ENCODE results near the gene EFHD1.

Gene EFHD1

GRCh38 chr2:232607011-232607410 is 26.4 kb upstream of the EFHD1 start:
- Histone ChIP-seq H3K4me3 (replicated peaks; ENCODE audit: insufficient read depth, low read length) (no peak overlapping the region), H3K27me3 (ENCODE audit: insufficient read depth, poor library complexity, severe bottlenecking) (no peaks in the 10 kb centered on the region), H3K27ac (replicated peaks) (no peak overlapping the region)
- TF ChIP-seq CTCF (IDR thresholded peaks at IDR 0.05; ENCODE audit: insufficient read depth, low read length): no peak
- DNase-seq (ENCODE audit: low read depth in 1 of 2, low spot score in 1 of 2): no peak

GRCh38 chr2:232609607-232610006 is 23.8 kb upstream of the EFHD1 start:
- TF ChIP-seq SPI1 (IDR thresholded peaks at IDR 0.05; ENCODE audit: borderline replicate concordance, low read depth) (no peak), CTCF (IDR thresholded peaks at IDR 0.05; ENCODE audit: insufficient read depth, low read length) (no peak), GABPA (IDR thresholded peaks at IDR 0.05; ENCODE audit: low read depth) (no peak), REST (IDR thresholded peaks at IDR 0.05; ENCODE audit: insufficient replicate concordance, low read depth) (no peak), POLR2AphosphoS5 (IDR thresholded peaks at IDR 0.05; ENCODE audit: low read depth) (no peak)
- no peak overlapping the region for H3K27ac ChIP-seq (replicated peaks)
- DNase-seq (ENCODE audit: low read depth in 1 of 2, low spot score in 1 of 2): no peak

GRCh38 chr2:232610081-232610480 is 23.3 kb upstream of the EFHD1 start:
- no peak overlapping the region for H3K27ac ChIP-seq (replicated peaks)
- H3K27me3 ChIP-seq (ENCODE audit: insufficient read depth, poor library complexity, severe bottlenecking): no peaks in the 10 kb centered on the region
- TF ChIP-seq GABPA (IDR thresholded peaks at IDR 0.05; ENCODE audit: low read depth) (no peak), CTCF (IDR thresholded peaks at IDR 0.05; ENCODE audit: insufficient read depth, low read length) (no peak), REST (IDR thresholded peaks at IDR 0.05; ENCODE audit: insufficient replicate concordance, low read depth) (no peak), SPI1 (IDR thresholded peaks at IDR 0.05; ENCODE audit: borderline replicate concordance, low read depth) (no peak), POLR2AphosphoS5 (IDR thresholded peaks at IDR 0.05; ENCODE audit: low read depth) (no peak)
- no peak for DNase-seq (ENCODE audit: low read depth in 1 of 2, low spot score in 1 of 2)
- no peak overlapping the region for H3K4me3 ChIP-seq (replicated peaks; ENCODE audit: insufficient read depth, low read length)

More at GRCh38 chr2:232609607-232610006, 23.8 kb upstream of the EFHD1 start:
- Histone ChIP-seq H3K4me3 (replicated peaks; ENCODE audit: insufficient read depth, low read length) (no peak overlapping the region), H3K27me3 (ENCODE audit: insufficient read depth, poor library complexity, severe bottlenecking) (no peaks in the 10 kb centered on the region)

- H3K27ac ChIP-seq (replicated peaks): no peak overlapping the region
- TF ChIP-seq GABPA (IDR thresholded peaks at IDR 0.05; ENCODE audit: low read depth) (no peak), CTCF (IDR thresholded peaks at IDR 0.05; ENCODE audit: insufficient read depth, low read length) (no peak), SPI1 (IDR thresholded peaks at IDR 0.05; ENCODE audit: borderline replicate concordance, low read depth) (no peak), POLR2AphosphoS5 (IDR thresholded peaks at IDR 0.05; ENCODE audit: low read depth) (no peak), REST (IDR thresholded peaks at IDR 0.05; ENCODE audit: insufficient replicate concordance, low read depth) (no peak)
- H3K4me3 ChIP-seq (replicated peaks; ENCODE audit: insufficient read depth, low read length): no peak overlapping the region
- H3K27me3 ChIP-seq (ENCODE audit: insufficient read depth, poor library complexity, severe bottlenecking): no peaks in the 10 kb centered on the region
- DNase-seq (ENCODE audit: low read depth in 1 of 2, low spot score in 1 of 2): no peak
Measured at GRCh38 chr2:232611061-232611460, 22.3 kb upstream of the EFHD1 start.
